EL (cell line): ENCODE results near the gene HS3ST6.

ENCODE experiments used
- DNase-seq: peaks from one replicate; pipeline ENCODE4 v3.0.0-alpha.2; 2016

HS3ST6 gene

DNA sequence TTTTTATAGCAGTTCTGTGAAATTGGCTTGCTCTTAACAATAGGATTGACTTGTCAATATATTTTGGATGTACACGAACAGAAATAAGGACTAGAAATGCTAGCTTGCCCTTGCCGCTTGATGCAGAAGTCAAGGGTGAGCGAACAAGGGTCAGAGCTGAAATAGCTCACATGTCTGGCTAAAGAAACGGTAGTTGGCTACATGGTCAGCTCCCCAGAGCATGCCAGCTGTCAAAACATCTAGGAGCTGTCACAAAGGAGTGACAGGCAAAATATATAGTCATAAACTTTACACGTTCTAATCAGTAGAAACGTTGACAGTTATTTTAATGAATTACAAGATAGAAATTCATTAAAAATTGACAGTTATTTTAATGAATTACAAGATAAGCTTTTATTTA, 43.4 kb downstream of the HS3ST6 start:
- DNase-seq, result no peak

DNA sequence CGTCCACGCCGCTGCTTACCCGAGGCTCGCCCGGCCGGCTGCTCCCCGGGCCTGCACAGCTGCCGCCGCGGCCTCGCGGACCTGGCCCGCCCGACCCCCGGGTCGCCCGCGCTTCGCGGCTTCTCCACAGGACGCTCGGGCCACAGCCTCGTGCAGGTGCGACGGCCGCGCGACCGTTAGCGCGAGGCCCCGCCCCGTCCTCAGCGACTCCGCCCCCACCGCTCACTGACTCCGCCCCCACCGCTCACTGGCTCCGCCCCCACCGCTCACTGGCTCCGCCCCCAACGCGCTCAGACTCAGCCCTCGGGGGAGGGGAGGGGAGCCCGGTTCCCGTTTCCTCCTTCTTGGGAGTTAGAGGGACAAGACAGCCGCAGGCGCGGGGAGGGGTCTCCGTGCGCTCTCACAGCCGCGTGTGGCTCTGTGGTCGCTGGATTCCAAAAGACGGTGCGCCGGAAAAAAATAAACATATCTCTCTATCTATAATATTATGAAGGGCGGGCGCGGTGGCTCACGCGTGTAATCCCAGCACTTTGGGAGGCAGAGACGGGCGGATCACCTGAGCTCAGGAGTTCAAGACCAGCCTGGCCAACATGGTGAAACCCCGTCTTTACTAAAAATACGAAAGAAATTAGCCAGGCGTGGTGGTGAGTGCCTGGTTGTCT, 46.1 kb downstream of the HS3ST6 start, which contains the start of gene MEIOB:
MEIOB (minus strand) TSS at position 191 of the 662 bp plus-strand sequence. CDS start 3,989 bp downstream, outside the sequence.
- DNase-seq, result peak; percentile 10

DNA sequence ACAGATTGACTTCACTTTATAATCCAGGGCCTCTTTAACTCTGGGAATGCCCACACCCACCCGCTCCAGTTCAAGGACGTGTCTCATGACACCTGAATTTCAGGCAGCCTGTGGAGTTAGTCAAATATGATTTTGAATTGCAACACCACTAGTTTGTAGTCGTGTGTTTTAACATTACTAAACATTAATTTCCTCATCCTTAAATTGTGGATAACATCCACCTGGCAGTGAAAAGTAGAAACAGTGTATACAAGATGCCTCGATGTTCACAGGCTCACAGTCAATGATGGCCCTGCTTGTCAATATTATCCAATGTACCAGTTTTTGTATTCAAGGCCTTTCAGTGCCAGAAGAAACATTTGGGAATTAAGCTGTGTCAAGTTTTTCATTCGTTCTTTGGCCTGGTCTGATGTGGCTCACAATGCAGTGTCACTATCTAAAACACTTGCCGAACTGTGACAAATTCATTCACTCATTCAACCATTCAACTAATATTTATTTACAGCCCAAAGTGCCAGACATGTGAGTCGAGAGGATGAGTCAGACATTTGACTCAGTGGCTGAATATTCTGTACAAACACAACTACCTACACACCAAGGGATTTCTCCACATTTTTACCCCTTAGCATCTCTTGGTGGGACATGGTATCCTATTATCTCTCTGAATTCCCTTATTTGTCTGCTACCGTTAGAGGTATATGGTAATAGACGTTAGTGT, 47.7 kb downstream of the HS3ST6 start:
- DNase-seq, result peak; percentile 77

DNA sequence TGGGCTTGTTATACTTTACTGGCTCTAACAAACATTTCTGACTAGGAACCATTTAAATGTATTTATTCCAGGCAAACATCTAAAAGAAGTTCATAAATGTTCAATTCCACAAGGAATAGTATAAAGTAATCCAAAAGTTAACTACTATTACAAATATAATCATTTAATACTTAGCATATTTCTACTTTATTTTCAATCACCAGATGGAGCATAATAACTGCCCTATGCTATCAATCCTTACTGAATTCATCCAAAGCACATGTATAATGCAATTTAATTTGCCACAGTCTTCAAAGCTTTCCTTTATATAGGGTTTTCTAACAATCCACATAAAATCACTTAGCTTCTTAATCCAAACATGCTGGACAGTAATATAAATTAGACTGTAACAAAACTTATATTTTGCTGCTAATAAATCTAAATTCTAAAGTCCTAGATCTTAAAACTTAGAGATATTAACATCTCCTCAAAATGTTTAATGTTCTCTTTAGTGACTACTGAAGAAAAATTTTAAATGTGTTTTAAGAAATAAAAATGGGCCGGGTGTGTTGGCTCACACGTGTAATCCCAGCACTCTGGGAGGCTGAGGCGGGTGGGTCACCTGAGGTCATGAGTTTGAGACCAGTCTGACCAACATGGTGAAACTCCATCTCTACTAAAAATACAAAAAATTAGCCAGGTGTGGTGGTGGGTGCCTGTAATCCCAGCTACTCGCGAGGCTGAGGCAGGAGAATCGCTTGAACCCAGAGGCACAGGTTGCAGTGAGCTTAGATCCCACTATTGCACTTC, 52.1 kb downstream of the HS3ST6 start:
- DNase-seq, result no peak

DNA sequence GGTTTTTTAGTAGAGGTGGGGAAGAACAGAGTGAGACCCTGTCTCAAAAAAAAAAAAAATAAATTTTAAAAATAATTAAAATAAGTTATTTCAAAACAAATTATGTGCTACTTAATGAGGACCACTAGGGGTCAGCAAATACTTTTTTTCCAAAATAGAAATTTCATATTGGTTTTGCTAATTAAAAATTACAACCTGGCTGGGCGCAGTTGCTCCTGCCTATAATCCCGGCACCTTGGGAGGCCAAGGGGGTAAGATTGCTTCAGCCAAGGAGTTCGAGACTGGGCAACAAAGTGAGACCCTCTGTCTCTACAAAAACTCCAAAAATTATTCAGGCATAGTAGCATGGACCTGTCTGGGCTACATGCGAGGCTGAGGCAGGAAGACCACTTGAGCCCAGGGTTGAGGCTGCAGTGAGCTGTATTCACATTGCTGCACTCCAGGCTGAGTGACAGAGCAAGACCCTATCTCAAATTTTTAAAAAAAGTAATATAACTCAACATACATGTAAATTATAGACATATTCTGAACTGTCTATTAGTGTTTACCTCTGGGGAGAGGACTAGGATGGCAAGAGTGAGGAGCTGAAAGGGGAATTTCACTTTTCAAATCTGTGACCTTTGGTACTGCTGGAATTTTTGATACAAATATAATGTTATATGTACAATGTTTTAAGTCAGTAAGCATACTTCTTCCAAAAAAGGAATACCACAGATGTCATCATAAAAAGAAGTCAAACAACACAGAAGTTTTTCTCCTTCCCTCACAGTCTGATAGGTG, 54.3 kb downstream of the HS3ST6 start:
- peak; percentile 29 for DNase-seq

DNA sequence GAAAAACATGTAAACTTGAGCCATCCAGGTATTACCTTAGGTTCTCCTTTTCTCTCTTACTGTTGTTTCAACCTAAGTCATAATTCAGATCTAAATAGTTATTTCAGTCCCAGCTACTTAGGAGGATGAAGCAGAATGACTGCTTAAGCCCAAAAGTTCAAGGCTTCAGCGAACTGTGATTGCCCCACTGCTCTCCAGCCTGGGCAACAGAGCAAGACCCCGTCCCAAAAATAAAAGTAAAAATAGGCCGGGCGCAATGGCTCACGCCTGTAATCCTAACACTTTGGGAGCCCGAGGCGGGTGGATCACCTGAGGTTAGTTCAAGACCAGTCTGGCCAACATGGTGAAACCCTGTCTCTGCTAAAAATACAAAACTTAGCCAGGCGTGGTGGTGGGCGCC, 55.8 kb downstream of the HS3ST6 start:
- DNase-seq, result no peak

DNA sequence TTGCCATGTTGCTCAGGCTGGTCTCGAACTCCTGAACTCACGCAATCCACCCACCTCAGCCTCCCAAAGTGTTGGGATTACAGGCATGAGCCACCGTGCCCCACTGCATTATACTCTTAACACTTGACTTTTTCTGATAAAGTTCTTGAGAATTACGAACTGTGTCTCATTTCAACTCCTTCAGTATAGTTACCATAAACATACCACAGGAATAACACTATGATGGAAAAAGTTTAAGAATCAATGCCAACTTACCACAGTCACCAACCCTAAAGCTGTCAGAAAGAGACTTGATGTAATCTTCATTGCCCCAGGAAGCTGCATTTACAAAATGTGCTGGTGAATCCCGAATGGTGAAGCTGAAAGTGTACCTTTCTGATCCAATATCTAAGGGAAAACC, 56.5 kb downstream of the HS3ST6 start:
- DNase-seq, result no peak
